ENCODE data around the gene RP2.

RP2 gene

DNA sequence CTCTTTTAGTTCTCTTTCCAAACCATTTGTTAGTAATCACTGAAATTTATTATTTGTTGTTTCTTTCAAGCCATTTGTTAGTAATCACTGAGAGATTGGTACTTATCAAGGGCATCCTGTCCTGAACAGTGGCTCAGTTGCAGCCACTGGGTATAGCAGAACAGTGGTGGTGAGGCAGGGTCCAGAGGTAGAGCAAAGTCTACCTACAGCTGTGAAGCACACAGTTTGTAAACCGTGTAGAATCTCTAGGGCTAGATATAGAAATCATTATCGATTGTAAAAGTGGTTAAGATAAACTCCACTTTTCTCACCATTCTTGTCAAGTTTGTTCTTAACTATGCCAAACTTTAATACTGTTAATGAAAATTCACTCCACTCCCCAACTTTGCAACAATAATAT is 79.4 kb downstream of the RP2 start:
- H3K4me3 ChIP-seq (ENCODE audit: low read depth, low read length): no peak overlapping the region
- TF ChIP-seq, protein P1, sequence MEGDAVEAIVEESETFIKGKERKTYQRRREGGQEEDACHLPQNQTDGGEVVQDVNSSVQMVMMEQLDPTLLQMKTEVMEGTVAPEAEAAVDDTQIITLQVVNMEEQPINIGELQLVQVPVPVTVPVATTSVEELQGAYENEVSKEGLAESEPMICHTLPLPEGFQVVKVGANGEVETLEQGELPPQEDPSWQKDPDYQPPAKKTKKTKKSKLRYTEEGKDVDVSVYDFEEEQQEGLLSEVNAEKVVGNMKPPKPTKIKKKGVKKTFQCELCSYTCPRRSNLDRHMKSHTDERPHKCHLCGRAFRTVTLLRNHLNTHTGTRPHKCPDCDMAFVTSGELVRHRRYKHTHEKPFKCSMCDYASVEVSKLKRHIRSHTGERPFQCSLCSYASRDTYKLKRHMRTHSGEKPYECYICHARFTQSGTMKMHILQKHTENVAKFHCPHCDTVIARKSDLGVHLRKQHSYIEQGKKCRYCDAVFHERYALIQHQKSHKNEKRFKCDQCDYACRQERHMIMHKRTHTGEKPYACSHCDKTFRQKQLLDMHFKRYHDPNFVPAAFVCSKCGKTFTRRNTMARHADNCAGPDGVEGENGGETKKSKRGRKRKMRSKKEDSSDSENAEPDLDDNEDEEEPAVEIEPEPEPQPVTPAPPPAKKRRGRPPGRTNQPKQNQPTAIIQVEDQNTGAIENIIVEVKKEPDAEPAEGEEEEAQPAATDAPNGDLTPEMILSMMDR (IDR thresholded peaks at IDR 0.05; ENCODE audit: low read depth, low read length): no peak

DNA sequence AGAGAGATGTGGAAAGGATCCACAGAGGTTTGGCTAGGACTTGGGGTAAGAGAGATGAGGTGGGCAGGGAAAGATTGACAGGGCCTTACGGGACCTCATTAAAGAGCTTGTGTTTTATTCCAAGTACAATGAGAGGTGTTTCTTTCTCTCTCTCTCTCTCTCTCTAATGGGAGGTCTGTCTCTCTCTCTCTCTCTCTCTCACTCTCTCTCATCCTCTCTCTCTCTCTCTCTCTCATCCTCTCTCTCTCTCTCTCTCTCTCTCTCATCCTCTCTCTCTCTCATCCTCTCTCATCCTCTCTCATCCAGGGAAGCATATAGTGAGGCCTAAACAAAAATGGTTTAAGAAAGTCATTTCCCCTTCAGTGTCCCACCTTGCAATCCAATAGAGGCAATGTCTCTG is 80.8 kb downstream of the RP2 start:
- H3K4me3 ChIP-seq (ENCODE audit: low read depth, low read length): no peak overlapping the region
- TF ChIP-seq, protein P1 (IDR thresholded peaks at IDR 0.05; ENCODE audit: low read depth, low read length): no peak

DNA sequence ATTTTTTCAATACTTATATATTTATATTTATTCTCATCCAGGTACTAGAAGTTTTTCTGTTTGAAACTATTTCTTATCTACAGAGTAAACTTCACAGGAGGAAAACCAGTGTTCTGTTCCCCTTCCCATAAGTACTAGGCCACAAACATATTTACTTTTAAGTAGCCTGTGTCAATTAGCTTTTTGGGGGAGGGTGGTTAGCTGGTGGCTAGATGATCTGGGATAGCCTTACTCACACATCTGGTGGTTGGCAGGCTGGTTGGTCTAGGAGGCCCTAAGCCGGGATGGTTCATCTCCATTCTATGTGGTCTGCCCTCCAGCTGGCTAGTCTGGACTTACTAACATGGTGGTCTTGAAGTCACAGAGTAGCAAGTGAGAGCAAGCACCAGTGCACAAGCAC is 81.6 kb downstream of the RP2 start:
- no peak overlapping the region for H3K4me3 ChIP-seq (ENCODE audit: low read depth, low read length)

DNA sequence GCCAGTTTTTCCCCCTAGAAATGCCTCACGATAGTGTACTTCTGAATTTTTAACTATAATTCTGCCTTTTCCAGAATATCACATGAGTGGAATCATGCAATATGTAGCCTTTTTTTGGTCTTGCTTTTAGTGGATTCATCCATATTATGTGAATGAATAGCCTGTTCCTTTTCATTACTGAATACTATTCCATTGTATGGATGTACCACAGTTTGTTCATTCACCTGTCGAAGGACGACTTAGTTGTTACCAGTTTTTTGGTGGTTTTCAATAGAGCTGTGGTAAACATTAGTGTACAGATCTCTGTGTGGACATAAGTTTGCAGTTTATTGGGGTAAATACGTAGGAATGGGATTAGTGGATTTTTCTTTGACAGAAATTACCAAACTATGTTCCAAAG is 83.4 kb downstream of the RP2 start:
- TF ChIP-seq, protein P1 (IDR thresholded peaks at IDR 0.05; ENCODE audit: low read depth, low read length): no peak
- H3K4me3 ChIP-seq (ENCODE audit: low read depth, low read length): no peak overlapping the region

More for the DNA sequence above, 81.6 kb downstream of the RP2 start:
- TF ChIP-seq, protein P1 (IDR thresholded peaks at IDR 0.05; ENCODE audit: low read depth, low read length): no peak

DNA sequence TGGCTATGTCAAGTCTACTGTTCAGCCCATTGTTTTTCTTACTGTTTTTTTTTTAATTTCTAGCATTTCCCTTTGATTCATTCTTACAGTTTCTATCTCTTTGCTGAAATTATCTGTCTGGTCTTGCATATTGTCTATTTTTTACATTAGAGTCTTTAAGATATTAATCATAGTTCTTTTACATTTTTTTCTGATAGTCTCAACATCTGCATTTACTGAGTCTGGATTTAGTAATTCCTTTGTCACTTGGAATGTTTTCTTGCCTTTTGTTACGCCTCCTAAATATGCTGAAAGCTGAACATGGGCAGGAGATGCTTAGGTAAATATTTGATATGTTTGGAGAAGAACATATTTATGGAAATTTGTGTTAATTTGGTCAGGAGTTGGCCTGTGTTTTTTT is 85.8 kb downstream of the RP2 start:
- H3K4me3 ChIP-seq (ENCODE audit: low read depth, low read length): no peak overlapping the region
- TF ChIP-seq, protein P1 (IDR thresholded peaks at IDR 0.05; ENCODE audit: low read depth, low read length): no peak

DNA sequence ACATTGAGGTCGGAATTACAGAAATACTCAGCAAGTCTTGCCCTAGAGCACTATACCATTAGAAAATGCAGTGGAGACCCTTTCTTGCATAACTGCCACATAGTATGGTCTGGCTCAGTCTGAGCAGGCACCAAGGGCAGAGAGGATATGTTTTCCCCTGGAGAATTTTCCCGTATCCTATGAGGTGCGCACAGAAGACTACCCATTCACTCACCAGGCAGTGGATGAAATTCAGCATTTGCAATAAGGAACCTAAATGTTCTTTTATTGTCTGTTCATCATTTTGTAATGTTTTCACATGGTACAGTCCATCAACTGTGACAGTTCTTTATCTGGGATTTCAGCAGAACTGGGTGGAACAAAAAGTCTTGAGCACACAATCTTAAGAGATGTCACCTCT is 90.9 kb downstream of the RP2 start:
- no peak overlapping the region for H3K4me3 ChIP-seq (ENCODE audit: low read depth, low read length)
- TF ChIP-seq, protein P1 (IDR thresholded peaks at IDR 0.05; ENCODE audit: low read depth, low read length): no peak

DNA sequence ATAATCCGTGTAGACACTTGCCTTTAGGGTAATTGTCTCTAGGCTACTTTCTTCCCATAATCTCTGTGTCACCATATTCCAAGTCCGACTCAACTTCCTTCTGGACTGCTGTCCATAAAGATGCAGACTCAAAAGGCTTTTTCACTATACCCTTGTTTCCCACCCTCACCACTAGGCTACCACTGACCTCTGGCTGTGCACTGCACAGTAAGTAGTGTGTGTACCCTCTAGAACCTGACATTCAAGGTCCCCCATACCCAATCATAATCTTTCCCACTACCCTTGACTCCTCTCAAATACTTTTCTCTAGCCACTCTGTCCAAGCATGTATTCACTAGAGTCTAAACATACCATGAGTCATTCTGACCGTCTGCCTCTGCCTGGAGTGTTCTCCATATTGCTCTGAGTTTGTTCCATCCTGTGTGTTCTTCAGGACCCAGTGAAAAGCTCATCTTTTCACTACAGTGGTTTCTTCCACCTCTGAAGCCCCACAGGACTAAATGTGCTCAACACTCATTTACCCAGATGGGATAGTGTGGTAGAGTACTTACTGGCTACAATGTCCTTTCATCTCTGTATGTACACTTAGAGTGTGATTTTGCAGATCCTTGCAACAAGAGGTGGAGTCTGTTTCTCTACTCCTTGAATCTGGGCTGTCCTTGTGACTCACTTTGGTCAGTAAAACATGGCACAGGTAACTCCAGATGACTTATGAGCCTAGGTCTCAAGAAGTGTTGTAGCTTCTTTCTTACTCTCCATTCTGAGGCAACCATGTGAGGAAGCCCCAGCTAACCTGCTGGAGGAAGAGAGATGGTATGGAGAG is 92.8 kb downstream of the RP2 start:
- H3K4me3 ChIP-seq (ENCODE audit: low read depth, low read length): no peak overlapping the region
- TF ChIP-seq, protein P1 (IDR thresholded peaks at IDR 0.05; ENCODE audit: low read depth, low read length): no peak

All from WI38 (cell line).